HPDE6-E6E7 (cell line): ENCODE results near the gene OPCML.

Experiments
- DNase-seq: peaks from one replicate; pipeline ENCODE4 v3.0.0; 2011; ENCODE audit warnings: missing footprints; ENCODE audit errors: extremely low spot score

The OPCML gene

GRCh38 chr11:133176748-133177147, 355.6 kb downstream of the OPCML start:
- no peak for DNase-seq

DNA sequence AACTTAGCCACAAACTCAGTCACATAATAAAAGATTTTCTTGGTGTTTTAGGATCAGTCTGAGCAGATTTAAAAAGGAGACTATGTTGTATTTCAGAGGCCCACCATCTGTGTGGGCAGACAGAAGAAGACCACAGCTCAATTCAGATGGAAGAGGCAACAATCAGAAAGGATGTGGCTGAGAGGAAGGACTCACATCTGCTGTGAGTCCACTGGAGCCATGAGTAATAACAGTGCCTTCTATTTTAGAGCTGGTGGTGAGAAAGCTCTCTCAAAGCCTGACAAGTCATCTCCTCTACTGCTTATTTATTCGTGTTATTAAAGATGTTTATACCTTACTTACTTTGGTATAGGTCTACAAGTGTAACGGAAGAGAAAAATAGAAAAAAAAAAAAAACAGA, 357.2 kb downstream of the OPCML start:
- DNase-seq = no peak

DNA sequence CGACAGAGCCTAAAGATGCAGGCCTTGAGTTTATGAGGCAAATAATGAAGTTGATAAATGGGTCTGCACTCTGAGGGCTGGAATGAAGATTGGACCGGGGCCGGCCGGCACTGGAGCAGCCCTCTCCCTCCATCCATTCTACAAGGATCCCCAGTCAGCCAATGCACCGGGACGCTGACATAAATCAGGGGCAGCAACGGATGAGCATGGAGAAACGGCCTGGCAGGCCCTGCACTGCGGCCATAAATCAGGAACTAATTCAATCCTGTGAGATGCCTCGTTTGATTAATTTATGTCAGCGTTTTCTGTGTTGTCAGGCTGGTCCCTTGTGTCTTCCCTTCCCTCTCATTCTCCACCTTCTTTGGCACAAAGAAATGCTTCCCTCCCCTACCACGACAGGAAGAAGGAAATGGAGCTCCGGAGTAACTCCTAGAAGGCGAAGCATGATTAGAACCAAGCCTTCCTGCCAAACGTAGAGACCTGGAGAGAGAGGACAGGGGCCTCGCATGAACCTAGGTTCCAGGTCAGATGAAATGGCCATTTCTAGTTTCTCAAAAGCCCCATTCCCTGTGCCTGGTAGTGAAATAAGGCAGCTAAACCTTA, 358.4 kb downstream of the OPCML start:
- no peak for DNase-seq

- DNase-seq = no peak
Measured at GRCh38 chr11:133172349-133172748, 360.0 kb downstream of the OPCML start.

DNA sequence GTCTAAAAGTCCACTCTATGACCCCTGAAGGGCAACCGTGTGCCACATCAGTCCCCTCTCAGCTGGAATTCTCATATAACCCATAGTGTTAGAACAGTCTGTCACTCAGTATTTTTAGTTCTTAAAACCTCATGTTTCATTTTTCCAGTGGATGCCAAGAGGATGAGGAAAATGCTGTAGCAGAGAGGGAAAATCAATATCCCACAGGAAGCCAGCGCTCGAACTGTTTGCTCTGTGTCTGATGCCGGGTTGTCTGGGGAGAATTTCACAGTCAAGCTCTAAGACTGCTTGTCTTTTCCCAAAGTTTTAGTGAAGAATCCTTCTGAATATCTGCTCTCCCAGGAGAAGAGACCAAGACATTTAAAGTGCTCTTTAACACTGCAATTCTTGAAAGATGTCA, 360.9 kb downstream of the OPCML start:
- DNase-seq = no peak

- DNase-seq = no peak
Measured at GRCh38 chr11:133168016-133168415, 364.3 kb downstream of the OPCML start.

- no peak for DNase-seq
Measured at GRCh38 chr11:133166662-133167061, 365.6 kb downstream of the OPCML start.

- no peak for DNase-seq
Measured at GRCh38 chr11:133164986-133165385, 367.3 kb downstream of the OPCML start.

GRCh38 chr11:133163463-133164419, 368.6 kb downstream of the OPCML start:
- no peak for DNase-seq

DNA sequence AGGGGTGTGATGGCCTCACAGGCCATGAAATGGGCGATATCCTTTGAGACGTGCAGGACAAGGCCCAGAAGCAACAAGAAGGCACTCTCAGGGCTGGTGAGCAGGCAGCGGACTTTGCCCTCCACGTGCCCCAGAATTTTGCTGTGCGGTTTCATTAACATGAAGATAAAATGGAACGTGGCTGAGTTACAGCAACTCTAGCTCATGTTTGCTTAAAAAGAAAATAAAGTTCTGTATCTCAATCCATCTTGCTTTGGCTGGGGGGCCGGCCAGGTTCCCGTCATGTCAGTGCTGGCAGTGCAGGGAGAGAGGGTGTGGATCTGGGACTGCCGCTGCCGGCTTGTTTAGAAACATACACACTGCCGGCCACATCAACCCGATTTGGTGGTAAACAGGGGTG, 370.1 kb downstream of the OPCML start:
- no peak for DNase-seq

GRCh38 chr11:133160754-133161153, 371.5 kb downstream of the OPCML start:
- DNase-seq = no peak

DNA sequence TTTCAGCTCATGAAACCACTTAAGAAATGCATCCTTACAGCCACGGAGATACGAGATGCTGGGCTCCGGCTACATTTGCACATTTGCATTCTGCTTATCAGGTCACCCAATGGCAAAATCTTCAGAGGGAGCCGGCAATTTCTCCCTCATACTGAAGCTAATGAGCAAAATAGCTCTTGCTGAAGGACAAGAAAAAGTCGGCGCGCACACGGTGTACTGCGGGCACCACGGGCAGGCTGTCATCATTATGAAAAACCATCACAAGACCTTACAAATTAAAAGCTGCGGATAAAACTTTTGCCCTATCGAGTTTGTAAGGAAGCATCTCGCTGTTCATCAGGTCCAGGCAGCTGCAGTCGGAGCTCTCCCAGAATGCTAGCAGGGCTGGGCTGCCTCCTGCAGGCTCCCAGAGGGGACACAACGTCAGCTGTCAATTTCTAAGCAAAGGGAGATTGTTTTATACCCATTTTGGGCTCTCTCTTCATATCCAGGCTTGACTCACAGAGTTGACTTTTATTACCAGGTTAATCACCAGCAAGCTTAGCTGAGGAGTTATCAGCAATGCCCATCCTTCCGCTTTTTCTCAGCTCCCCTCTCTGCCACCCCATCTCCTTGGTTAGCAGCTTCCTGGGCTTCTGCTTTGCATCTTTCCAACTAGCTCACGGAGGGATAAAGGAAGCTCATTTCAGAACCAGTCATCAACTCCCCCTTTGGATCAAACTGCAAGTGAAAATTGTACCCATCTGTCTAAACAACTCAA, 375.1 kb downstream of the OPCML start:
- DNase-seq = no peak

- DNase-seq = no peak
Measured at GRCh38 chr11:133154781-133155180, 377.5 kb downstream of the OPCML start.

DNA sequence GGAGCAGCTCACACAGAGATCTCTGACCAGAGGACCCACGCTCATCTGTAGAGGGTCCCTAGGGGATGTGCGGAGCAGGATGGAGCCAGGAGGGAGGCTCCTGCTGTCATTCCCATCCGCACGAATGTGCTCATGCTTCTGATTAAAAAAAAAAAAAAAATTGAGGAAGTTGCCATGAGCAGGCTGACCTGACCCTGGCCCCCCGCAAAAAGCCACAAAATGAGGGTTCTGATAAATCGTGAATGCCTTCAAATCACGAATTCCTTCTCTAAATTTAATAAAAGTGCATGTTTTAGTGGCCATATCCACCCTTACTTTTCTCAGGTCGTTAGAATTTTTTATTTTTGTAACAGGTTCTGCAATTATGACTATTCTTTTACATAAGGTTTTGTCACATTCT, 378.2 kb downstream of the OPCML start:
- DNase-seq = no peak

GRCh38 chr11:133153031-133153430, 379.3 kb downstream of the OPCML start:
- no peak for DNase-seq

DNA sequence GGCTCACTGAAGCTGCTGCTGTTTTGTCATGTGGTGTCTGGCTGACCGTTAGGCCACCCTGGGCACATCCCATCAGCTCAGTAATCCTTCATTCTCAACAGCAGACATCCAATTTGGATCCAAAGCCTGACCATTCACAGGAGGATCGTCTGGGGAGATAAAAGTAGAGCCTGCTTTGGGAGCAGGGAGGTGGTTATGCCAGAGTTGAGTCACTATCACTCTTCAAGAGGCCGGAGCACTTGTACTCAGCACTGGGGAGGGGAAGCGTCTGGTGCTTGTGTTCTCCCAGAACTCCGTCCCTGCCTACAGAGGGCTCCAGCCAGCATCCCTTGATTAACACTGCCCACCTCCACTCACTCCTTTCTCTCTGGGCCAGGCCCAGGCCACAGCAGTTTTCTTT, 382.6 kb downstream of the OPCML start:
- DNase-seq = no peak

DNA sequence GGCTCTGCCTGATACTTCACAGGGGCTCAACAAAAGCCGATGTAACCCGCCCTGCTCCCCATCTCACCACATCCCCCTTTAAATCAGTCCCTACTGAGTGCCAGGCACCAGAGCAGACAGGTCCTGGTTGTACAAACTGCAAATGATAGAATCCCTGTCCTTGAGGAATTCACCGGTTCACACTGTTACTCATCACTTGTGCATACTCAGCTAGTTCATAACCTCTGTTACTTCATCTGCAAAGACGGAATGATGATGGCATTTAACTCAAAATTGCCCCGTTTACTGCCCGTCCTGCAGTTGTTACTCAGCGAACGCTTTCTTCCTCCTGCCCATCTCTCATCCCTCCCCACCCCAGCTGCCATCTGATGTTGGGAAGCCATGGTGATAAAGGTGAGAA, 384.7 kb downstream of the OPCML start:
- no peak for DNase-seq

DNA sequence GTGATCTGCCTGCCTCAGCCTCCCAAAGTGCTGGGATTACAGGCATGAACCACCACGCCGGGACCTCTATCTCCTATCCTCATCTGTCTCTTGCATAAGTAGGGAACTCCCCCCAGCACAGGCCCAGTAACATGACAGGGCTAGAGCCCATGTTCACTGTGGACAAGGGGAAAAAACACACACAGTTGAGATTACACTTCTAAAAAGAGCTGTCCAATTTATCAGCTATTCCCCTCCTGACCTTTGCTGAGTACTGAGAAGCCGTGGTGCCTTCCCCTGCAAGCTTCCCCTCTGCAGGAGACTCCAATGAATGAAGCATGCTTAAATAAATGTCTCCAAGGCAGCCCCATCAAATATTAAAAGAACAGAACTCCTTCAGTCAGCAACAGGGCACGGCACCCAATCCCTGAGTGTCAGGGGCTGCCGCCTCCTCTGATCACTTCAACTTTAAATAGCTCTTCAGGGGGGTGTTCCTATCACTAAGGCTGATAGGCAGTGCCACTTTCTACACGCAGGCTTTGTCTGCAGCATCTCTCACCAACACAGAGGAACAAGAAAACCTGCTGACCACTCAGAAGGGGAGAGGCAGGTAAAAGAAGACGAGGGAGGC, 385.5 kb downstream of the OPCML start:
- no peak for DNase-seq

GRCh38 chr11:133137939-133138338, 394.4 kb downstream of the OPCML start:
- no peak for DNase-seq

- DNase-seq = no peak
Measured at GRCh38 chr11:133137270-133137669, 395.0 kb downstream of the OPCML start.

- DNase-seq = no peak
Measured at GRCh38 chr11:133136376-133136775, 395.9 kb downstream of the OPCML start.
